ENCODE results near the gene RPL13. TPM values are rescaled to one million over a fixed set of nuclear protein-coding genes. Genes with fewer than 3 reads are reported as not detected.

RPL13 gene
- total and polyA plus RNA-seq, 2 of the 4 experiments (the other 2 are of a cell fraction), result 2,098 to 3,527 TPM

DNA sequence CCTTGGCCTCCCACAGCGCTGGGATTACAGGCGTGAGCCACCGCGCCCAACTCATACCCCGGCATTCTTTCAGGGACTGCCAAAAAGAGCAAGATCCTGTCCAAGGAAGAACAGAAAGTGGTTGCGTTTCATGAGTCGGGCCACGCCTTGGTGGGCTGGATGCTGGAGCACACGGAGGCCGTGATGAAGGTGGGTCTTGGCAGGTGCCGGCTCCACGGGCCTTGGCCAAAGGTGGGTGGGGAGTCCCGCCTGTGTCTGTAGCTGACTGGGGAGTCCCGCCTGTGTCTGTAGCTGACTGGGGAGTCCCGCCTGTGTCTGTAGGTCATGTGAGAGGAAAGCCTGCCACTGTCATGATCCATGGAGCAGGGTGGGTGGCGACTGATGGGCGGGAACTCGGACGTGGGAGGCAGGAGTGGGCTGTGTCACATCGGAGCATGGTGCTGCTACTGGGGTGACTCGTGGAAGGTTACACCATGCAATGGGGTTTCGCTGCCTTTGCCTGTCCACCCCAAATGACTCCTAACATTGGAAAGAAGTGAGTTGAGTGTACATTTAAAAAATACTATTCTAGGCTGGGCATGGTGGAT is 10.0 kb upstream of the RPL13 start:
- Histone ChIP-seq H3K27me3 (ENCODE audit: control insufficient read depth, insufficient read depth, low read length) (no peaks in the 10 kb centered on the region), H3K9me1 (ENCODE audit: insufficient read depth, low read length) (no peaks in the 10 kb centered on the region), H3K36me3 (ENCODE audit: control insufficient read depth, insufficient read depth, low read length) (peaks cover 66% of the 10 kb centered on the region), H3K4me2 (ENCODE audit: low read depth, low read length) (no peak overlapping the region), H2BK20ac (ENCODE audit: low read depth, low read length) (no peak overlapping the region), H2AK5ac (ENCODE audit: low read depth, low read length) (no peak overlapping the region), H3K4ac (ENCODE audit: low read depth, low read length) (no peak overlapping the region), H4K5ac (ENCODE audit: low read depth, low read length) (no peak overlapping the region), H3K56ac (ENCODE audit: extremely low read depth, insufficient read depth, low read length) (no peak overlapping the region), H3K27ac (ENCODE audit: insufficient read depth, low read length) (no peak overlapping the region), H4K91ac (ENCODE audit: insufficient read depth, low read depth, low read length) (no peak overlapping the region), H3K9me3 (ENCODE audit: control insufficient read depth, insufficient read depth, low read length) (no peaks in the 10 kb centered on the region), H2AFZ (replicated peaks; ENCODE audit: low read length, poor library complexity) (no peak overlapping the region), H4K20me1 (ENCODE audit: insufficient read depth, low read length) (peaks cover 3% of the 10 kb centered on the region; the same call in 1 of the 2 replicates), H3K4me3 (ENCODE audit: insufficient read depth, low read depth, low read length) (no peak overlapping the region), H2BK120ac (ENCODE audit: low read depth, low read length) (no peak overlapping the region), H3K4me1 (ENCODE audit: control insufficient read depth, insufficient read depth, low read length) (no peaks in the 10 kb centered on the region), H3K9ac (ENCODE audit: low read depth, low read length) (no peak overlapping the region), H2BK5ac (ENCODE audit: low read depth, low read length, poor library complexity, severe bottlenecking) (no peak overlapping the region), H3K18ac (ENCODE audit: low read depth, low read length) (no peak overlapping the region), H3K14ac (replicated peaks; ENCODE audit: low read depth, low read length) (no peak overlapping the region), H3K79me1 (ENCODE audit: low read depth in 1 of 2, low read length in 2 of 2) (peaks cover 3 to 15% of the 10 kb centered on the region in 2 experiments; a peak in 1 of 4 replicates), H2AK9ac (replicated peaks; ENCODE audit: low read depth, low read length, poor library complexity) (peak overlapping the region; percentile 65), H2BK15ac (ENCODE audit: low read depth, low read length) (no peak overlapping the region), H3K23ac (ENCODE audit: low read depth, low read length) (no peak overlapping the region), H4K8ac (ENCODE audit: low read depth in 2 of 2, low read length in 2 of 2) (no peak overlapping the region)
- DNase-seq (no peak), ATAC-seq (ENCODE audit: low read depth) (no peak; the same call in 1 of the 2 replicates)
- dilution Hi-C loops (cut with HindIII; ENCODE audit: low sequenced_read_pairs, unreplicated experiment) (no loop called here), intact Hi-C loops (cut with micrococcal nuclease) (no loop called here), in situ Hi-C loops (cut with MboI; ENCODE audit: low sequenced_read_pairs) (no loop called here)
- no peak for TF ChIP-seq FOS (IDR thresholded peaks at IDR 0.05; ENCODE audit: low read depth, low read length)
- TF ChIP-seq, protein P1, sequence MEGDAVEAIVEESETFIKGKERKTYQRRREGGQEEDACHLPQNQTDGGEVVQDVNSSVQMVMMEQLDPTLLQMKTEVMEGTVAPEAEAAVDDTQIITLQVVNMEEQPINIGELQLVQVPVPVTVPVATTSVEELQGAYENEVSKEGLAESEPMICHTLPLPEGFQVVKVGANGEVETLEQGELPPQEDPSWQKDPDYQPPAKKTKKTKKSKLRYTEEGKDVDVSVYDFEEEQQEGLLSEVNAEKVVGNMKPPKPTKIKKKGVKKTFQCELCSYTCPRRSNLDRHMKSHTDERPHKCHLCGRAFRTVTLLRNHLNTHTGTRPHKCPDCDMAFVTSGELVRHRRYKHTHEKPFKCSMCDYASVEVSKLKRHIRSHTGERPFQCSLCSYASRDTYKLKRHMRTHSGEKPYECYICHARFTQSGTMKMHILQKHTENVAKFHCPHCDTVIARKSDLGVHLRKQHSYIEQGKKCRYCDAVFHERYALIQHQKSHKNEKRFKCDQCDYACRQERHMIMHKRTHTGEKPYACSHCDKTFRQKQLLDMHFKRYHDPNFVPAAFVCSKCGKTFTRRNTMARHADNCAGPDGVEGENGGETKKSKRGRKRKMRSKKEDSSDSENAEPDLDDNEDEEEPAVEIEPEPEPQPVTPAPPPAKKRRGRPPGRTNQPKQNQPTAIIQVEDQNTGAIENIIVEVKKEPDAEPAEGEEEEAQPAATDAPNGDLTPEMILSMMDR (conservative IDR thresholded peaks at IDR 0.05; ENCODE audit: low read depth, low read length), result no peak
- CTCF ChIA-PET, result no interaction called here
- POLR2A ChIA-PET (ENCODE audit: unreplicated experiment), result no interaction called here
- 97% methylated on average over 8 of the region's 22 CpGs; no CpG with 5 or more reads in 1 of the 2 experiments for WGBS, 2 experiments (ENCODE audit: extremely low coverage in 2 of 2, insufficient read length in 1 of 2)
- no TSS peak for BruUV-seq (replicated peaks)

Measured in IMR-90 (cell line).